IMR-90 (cell line): ENCODE measurements around the gene UBE3B. TPM values are rescaled to one million over a fixed set of nuclear protein-coding genes. Genes with fewer than 3 reads are reported as not detected.

ENCODE experiments used
- ATAC-seq: fragments of 200-7000 bp; cut with Tn5 transposase; 2 replicates; pipeline ENCODE4 v1.9.1; 2020; ENCODE audit warnings: low read depth, mild to moderate bottlenecking, moderate library complexity
- BruUV-seq: library from RNA; stranded (reverse); fragments of 400-500 nt; replicated peaks from 2 replicates; lab custom pipeline; 2021; lab: Mats Ljungman, UMichigan
- CTCF ChIA-PET: fragments of 300-600 bp; formaldehyde crosslinking; extraction: SDS; loops from one replicate; lab custom pipeline; 2021; ENCODE audit warnings: antibody characterized with exemption; lab: Yijun Ruan, JAX
- POLR2A ChIA-PET: fragments of 300-600 bp; sonication (Branson Sonifier 250); formaldehyde crosslinking; loops from one replicate; lab custom pipeline; 2022; ENCODE audit warnings: antibody characterized with exemption; ENCODE audit not compliant: unreplicated experiment; lab: Charles Lee
- DNase-seq: peaks from one replicate; pipeline ENCODE4 v3.0.0; 2013
- H2AFZ ChIP-seq: replicated peaks from 2 replicates; pipeline ENCODE3; 2013; ENCODE audit warnings: low read length, mild to moderate bottlenecking; ENCODE audit not compliant: poor library complexity
- H2AK5ac ChIP-seq: 2 replicates; pipeline ENCODE4 v1.6.1; 2013; ENCODE audit warnings: low read depth, low read length, inconsistent platforms
- H2AK9ac ChIP-seq: replicated peaks from 2 replicates; pipeline ENCODE3; 2013; ENCODE audit warnings: mild to moderate bottlenecking, low read depth, low read length, moderate library complexity; ENCODE audit not compliant: poor library complexity
- H2BK120ac ChIP-seq: 2 replicates; pipeline ENCODE4 v1.6.1; 2013; ENCODE audit warnings: low read depth, low read length, inconsistent platforms
- H2BK15ac ChIP-seq: 3 replicates; pipeline ENCODE4 v1.6.1; 2013; ENCODE audit warnings: low read depth, low read length, inconsistent platforms
- H2BK20ac ChIP-seq: 2 replicates; pipeline ENCODE4 v1.6.1; 2013; ENCODE audit warnings: low read depth, mild to moderate bottlenecking, inconsistent platforms, low read length, moderate library complexity
- H2BK5ac ChIP-seq: 2 replicates; pipeline ENCODE4 v1.6.1; 2013; ENCODE audit warnings: mild to moderate bottlenecking, low read depth, low read length, inconsistent platforms; ENCODE audit not compliant: poor library complexity, severe bottlenecking
- H3K14ac ChIP-seq: replicated peaks from 2 replicates; pipeline ENCODE4 v1.6.1; 2013; ENCODE audit warnings: low read depth, low read length, inconsistent platforms
- H3K18ac ChIP-seq: 2 replicates; pipeline ENCODE4 v1.6.1; 2013; ENCODE audit warnings: low read depth, low read length, control low read depth
- H3K23ac ChIP-seq: 2 replicates; pipeline ENCODE4 v1.6.1; 2013; ENCODE audit warnings: low read depth, low read length, inconsistent platforms
- H3K27ac ChIP-seq: 2 replicates; pipeline ENCODE4 v1.5.1; 2013; ENCODE audit warnings: mild to moderate bottlenecking, control low read depth, low read length; ENCODE audit not compliant: insufficient read depth
- H3K27me3 ChIP-seq: 2 replicates; pipeline ENCODE4 v1.6.1; 2013; ENCODE audit warnings: low read length; ENCODE audit not compliant: control insufficient read depth, insufficient read depth
- H3K36me3 ChIP-seq: 2 replicates; pipeline ENCODE4 v1.6.1; 2013; ENCODE audit warnings: low read length, mixed read lengths; ENCODE audit not compliant: control insufficient read depth, insufficient read depth
- H3K4ac ChIP-seq: 2 replicates; pipeline ENCODE4 v1.6.1; 2013; ENCODE audit warnings: low read depth, low read length, inconsistent platforms
- H3K4me1 ChIP-seq: 2 replicates; pipeline ENCODE4 v1.6.1; 2013; ENCODE audit warnings: low read length, mixed read lengths; ENCODE audit not compliant: control insufficient read depth, insufficient read depth
- H3K4me2 ChIP-seq: 2 replicates; pipeline ENCODE4 v1.6.1; 2013; ENCODE audit warnings: low read depth, mild to moderate bottlenecking, control low read depth, low read length, moderate library complexity
- H3K4me3 ChIP-seq: 2 replicates; pipeline ENCODE4 v1.5.1; 2013; ENCODE audit warnings: low read depth, mild to moderate bottlenecking, control low read depth, low read length, moderate library complexity; ENCODE audit not compliant: insufficient read depth
- H3K56ac ChIP-seq: 2 replicates; pipeline ENCODE4 v1.6.1; 2013; ENCODE audit warnings: low read length, inconsistent platforms; ENCODE audit not compliant: insufficient read depth; ENCODE audit errors: extremely low read depth
- H3K79me1 ChIP-seq, 2 experiments: 2 replicates each; pipeline ENCODE4 v1.6.1; 2013; ENCODE audit warnings: low read length in 2 of 2, inconsistent platforms in 1 of 2, low read depth in 1 of 2
- H3K9ac ChIP-seq: 2 replicates; pipeline ENCODE4 v1.6.1; 2013; ENCODE audit warnings: low read depth, low read length, control low read depth
- H3K9me1 ChIP-seq: 2 replicates; pipeline ENCODE4 v1.6.1; 2013; ENCODE audit warnings: low read length, inconsistent platforms; ENCODE audit not compliant: insufficient read depth
- H3K9me3 ChIP-seq: 2 replicates; pipeline ENCODE4 v1.6.1; 2013; ENCODE audit warnings: low read length; ENCODE audit not compliant: control insufficient read depth, insufficient read depth
- H4K20me1 ChIP-seq: 2 replicates; pipeline ENCODE4 v1.6.1; 2013; ENCODE audit warnings: low read length, inconsistent platforms; ENCODE audit not compliant: insufficient read depth
- H4K5ac ChIP-seq: 2 replicates; pipeline ENCODE4 v1.6.1; 2013; ENCODE audit warnings: mild to moderate bottlenecking, low read depth, low read length, control low read depth
- H4K8ac ChIP-seq, 2 experiments: 2 replicates each; pipeline ENCODE4 v1.6.1; 2013; ENCODE audit warnings: low read depth in 2 of 2, low read length in 2 of 2, control low read depth in 1 of 2, inconsistent platforms in 1 of 2
- H4K91ac ChIP-seq: 2 replicates; pipeline ENCODE4 v1.6.1; 2013; ENCODE audit warnings: low read depth, low read length, inconsistent platforms; ENCODE audit not compliant: insufficient read depth
- CHD1 ChIP-seq: IDR thresholded peaks from 2 replicates; pipeline ENCODE4 v1.6.1; 2012; ENCODE audit warnings: low read depth, low read length, improper control_type of control experiment
- CTCF ChIP-seq: conservative IDR thresholded peaks from 2 replicates; pipeline ENCODE4 v1.5.1; 2012; ENCODE audit warnings: mild to moderate bottlenecking, low read depth, low read length, improper control_type of control experiment
- WGBS, 2 experiments: methylation state at CpG; one replicate each; pipeline versions ENCODE4 v1.1.5 to v1.1.7; 2013; ENCODE audit warnings: missing lambda C conversion rate in 2 of 2; ENCODE audit not compliant: insufficient read length in 1 of 2; ENCODE audit errors: extremely low coverage in 2 of 2; 5-methylcytosine and 5-hydroxymethylcytosine counted together
- dilution Hi-C: fragments of 300-500 bp; cut with HindIII; formaldehyde crosslinking; loops from one replicate; pipeline ENCODE4 v1.14.3; 2018; ENCODE audit warnings: low sequenced_read_pairs; ENCODE audit not compliant: unreplicated experiment
- in situ Hi-C: fragments of 300-500 bp; cut with MboI; formaldehyde crosslinking; loops from 3 replicates; pipeline ENCODE4 v1.14.3; 2019; ENCODE audit warnings: low sequenced_read_pairs, inconsistent platforms, mixed read lengths
- intact Hi-C: fragments of 100-400 bp; cut with micrococcal nuclease; formaldehyde crosslinking; loops from 2 replicates; pipeline ENCODE4 v1.10.0; 2022
- polyA plus RNA-seq, 3 experiments: library from polyadenylated mRNA; depleted of rRNA; stranded (reverse); fragments of >200 nt; gene quantifications; 2 replicates each; pipeline ENCODE4 v1.2.3, GENCODE V29; 2012; ENCODE audit warnings: low replicate concordance in 1 of 3
- total RNA-seq: library from RNA; depleted of rRNA; stranded (reverse); fragments of >200 nt; gene quantifications from 2 replicates; pipeline ENCODE4 v1.2.3, GENCODE V29; 2012

UBE3B gene
- total and polyA plus RNA-seq, 2 of the 4 experiments (the other 2 are of a cell fraction), result 18.8 to 24.9 TPM

- Histone ChIP-seq H3K36me3 (no peaks in the 10 kb centered on the region), H4K20me1 (no peaks in the 10 kb centered on the region), H3K79me1 (no peaks in the 10 kb centered on the region), H3K9ac (no peak overlapping the region), H4K8ac (no peak overlapping the region), H3K9me1 (no peaks in the 10 kb centered on the region), H2AK9ac (no peak overlapping the region), H3K14ac (no peak overlapping the region), H3K4me1 (no peaks in the 10 kb centered on the region), H3K9me3 (no peaks in the 10 kb centered on the region), H3K4me2 (no peak overlapping the region), H2AK5ac (no peak overlapping the region), H2BK20ac (no peak overlapping the region), H3K23ac (no peak overlapping the region), H3K27ac (no peak overlapping the region), H2AFZ (peak overlapping the region; percentile 13), H4K5ac (no peak overlapping the region), H3K4me3 (no peak overlapping the region), H3K18ac (no peak overlapping the region), H3K56ac (no peak overlapping the region), H4K91ac (no peak overlapping the region), H3K4ac (no peak overlapping the region), H2BK5ac (no peak overlapping the region), H2BK15ac (no peak overlapping the region), H3K27me3 (peaks cover 22% of the 10 kb centered on the region), H2BK120ac (no peak overlapping the region)
- TF ChIP-seq CTCF (no peak), CHD1 (no peak)
- no TSS peak for BruUV-seq
- DNase-seq (no peak), ATAC-seq (no peak)
- in situ Hi-C loops, result no loop called here
- ChIA-PET CTCF (no interaction called here), POLR2A (no interaction called here)
- intact Hi-C loops, result no loop called here
- WGBS, 2 experiments, result 39% methylated on average over 5 of the region's 18 CpGs; no CpG with 5 or more reads in 1 of the 2 experiments
- dilution Hi-C loops, result no loop called here
Measured at GRCh38 chr12:109555431-109556315, 78.2 kb downstream of the UBE3B start.
